Pancreas (tissue), 10 donors: ENCODE data around the gene METTL24. TPM values are rescaled to one million over a fixed set of nuclear protein-coding genes. Genes with fewer than 3 reads are reported as not detected.

ENCODE experiments used
- ATAC-seq, 4 donors: fragments of 200-7000 bp; cut with Tn5 transposase; one replicate each; pipeline versions ENCODE4 v1.8.0 to v1.9.1; 2020; ENCODE audit warnings: mild to moderate bottlenecking in 4 of 4, moderate library complexity in 4 of 4
- DNase-seq, 6 donors: peaks; one replicate each; pipeline ENCODE4 v3.0.0-alpha.2; 2020
- FAIRE-seq: peaks from 2 replicates; lab custom pipeline; 2012; peaks lifted over from hg19 to GRCh38; lab: Jason Lieb, UNC
- H3K27ac ChIP-seq, 4 donors: fragments of 200-600 bp; sonication (generic); 1 replicate in 3 of 4; 2 replicates in 1 of 4; pipeline versions ENCODE4 v1.5.0 to v1.8.0; 2020
- H3K27me3 ChIP-seq, 4 donors: fragments of 200-600 bp; one replicate each; pipeline ENCODE4 v1.8.0; 2021
- H3K36me3 ChIP-seq, 3 donors: fragments of 200-600 bp; sonication (generic) in 1 of 3; one replicate each; pipeline versions ENCODE4 v1.5.0 to v1.8.0; 2020 to 2021
- H3K4me1 ChIP-seq, 3 donors: fragments of 200-600 bp; one replicate each; pipeline ENCODE4 v1.8.0; 2021
- H3K4me3 ChIP-seq, 4 donors: fragments of 200-600 bp; sonication (generic) in 2 of 4; one replicate each; pipeline versions ENCODE4 v1.5.0 to v1.8.0; 2020 to 2021
- H3K9me3 ChIP-seq, 4 donors: fragments of 200-600 bp; one replicate each; pipeline ENCODE4 v1.8.0; 2021
- WGBS, 2 donors: extraction: QIAGEN DNeasy Blood & Tissue Kit; methylation state at CpG; one replicate each; pipeline ENCODE4 v1.1.7; 2013; 5-methylcytosine and 5-hydroxymethylcytosine counted together
- intact Hi-C, 3 donors: fragments of 100-400 bp; cut with DNase I; formaldehyde crosslinking; loops; one replicate each; pipeline versions ENCODE4 v1.11.1 to v1.14.2; 2022
- polyA plus RNA-seq, 2 donors: library from polyadenylated mRNA; stranded (reverse); fragments of 200-250 nt; gene quantifications; one replicate each; pipeline ENCODE4 v1.2.3, GENCODE V29; 2013
- total RNA-seq, 6 donors: library from RNA; stranded (reverse); fragmentation: NEBNext Ultra II Directional in 4 of 6; extraction: Animal tissue kit (Norgen Biotek cat#: 25700) in 4 of 6; gene quantifications; one replicate each; pipeline versions ENCODE4 v1.2.1 to v1.2.4, GENCODE V29; 2021 to 2023
- TF ChIP-seq, protein P1 (sequence below), 4 donors: fragments of 200-600 bp; sonication (generic) in 3 of 4; IDR thresholded peaks; one replicate each; pipeline versions ENCODE4 v1.5.0 to v1.8.0; 2021; ENCODE audit warnings: antibody characterized with exemption in 4 of 4
- donor health status: healthy with polysubstance abuse.
- donor health status: DM: no; HTN: no; CAD: no; lungs with moderate emphysema.
- donor health status: DM: no; HTN: no; CAD: no.
- donor health status: control.
- donor health status: control.
- donor health status: Bipolar disorder and iron deficiency.
- donor health status: DM: yes; HTN: yes; CAD: no.
- donor health status: DM: no; HTN: no; CAD: no.
- donor health status: DM: no; HTN: no; CAD: no.
- donor health status: DM: yes; HTN: yes; CAD: no.

The METTL24 gene
- total and polyA plus RNA-seq, 8 donors: 0.34 to 4.4 (median 1.4) TPM

DNA sequence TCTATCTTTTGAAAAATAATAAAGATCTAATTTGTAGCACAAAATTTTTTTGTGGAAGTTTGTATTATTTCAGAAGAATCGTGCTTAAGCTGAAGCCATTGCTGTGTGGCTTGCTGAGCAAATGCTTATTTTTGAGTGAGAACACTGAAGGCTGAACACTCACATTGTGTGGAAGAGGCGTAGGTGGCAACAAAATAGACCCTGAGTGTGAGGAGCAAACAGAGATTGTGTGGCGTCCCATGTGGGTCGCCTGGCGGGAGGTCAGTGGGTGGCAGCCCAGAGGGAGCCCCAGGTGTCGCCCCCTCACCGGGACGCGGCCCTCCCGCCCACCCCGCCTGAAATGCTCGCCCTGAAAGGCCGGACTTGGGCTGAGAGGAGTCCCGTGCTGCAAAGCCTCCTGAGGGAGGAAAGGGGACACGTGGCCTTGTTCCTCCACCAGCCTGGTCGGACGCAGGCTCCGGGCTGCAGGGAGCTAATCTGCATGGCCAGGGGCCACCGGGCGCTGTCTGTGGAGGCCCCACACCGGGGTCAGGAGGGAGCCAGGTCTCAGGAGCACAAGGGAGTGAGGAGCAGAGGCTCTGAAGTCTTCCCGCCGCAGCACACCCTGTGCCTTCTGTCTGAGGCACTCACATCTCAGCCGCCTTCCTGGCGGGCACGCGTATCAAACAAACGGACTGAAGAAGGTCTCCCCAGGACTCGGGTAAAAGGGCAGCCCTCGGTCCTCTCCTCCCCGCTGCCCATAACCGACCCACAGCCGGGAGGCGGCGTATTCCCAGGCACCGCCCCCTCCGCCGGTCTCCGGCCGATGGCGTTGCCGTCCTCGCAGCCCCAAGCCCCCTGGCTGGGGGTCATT, 41.3 kb upstream of the METTL24 start:
- intact Hi-C loops: loop anchor here in 2 of 3 donors (10.0 kb wide), 2 partner anchors 335 to 695 kb away; no protein-coding TSS in a partner anchor

DNA sequence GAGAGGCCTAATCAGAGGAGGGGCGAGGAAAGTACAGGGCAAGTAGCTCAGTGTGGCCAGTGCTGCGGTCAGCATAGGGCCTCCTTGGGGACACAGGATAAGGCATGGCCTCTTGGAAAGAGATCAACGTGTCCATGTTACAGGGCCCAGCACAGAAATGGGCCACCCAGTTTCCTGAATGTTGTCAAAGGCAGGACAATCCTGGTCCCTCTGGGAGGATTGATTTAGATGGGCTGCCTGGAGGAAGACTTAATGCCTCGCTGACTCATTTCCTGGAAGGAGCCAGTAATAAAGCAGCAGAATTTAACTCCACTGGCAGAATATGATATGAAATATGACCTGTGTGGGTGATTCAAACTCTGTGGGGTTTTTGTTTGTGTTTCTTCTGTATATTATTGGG, 40.6 kb upstream of the METTL24 start:
- no peak overlapping the region for H3K4me3 ChIP-seq
- DNase-seq (no peak), ATAC-seq (no peak), FAIRE-seq (no peak)
- WGBS, 2 donors: 91% methylated on average over 4 of the region's 4 CpGs
- no peak overlapping the region for H3K27ac ChIP-seq
- no peaks in the 10 kb centered on the region for H3K27me3 ChIP-seq
- no peaks in the 10 kb centered on the region for H3K36me3 ChIP-seq
- intact Hi-C loops: loop anchor here in 2 of 3 donors (10.0 kb wide), 2 partner anchors 334 to 694 kb away; no protein-coding TSS in a partner anchor
- no peaks in the 10 kb centered on the region for H3K4me1 ChIP-seq
- no peaks in the 10 kb centered on the region for H3K9me3 ChIP-seq
- TF ChIP-seq, protein P1, sequence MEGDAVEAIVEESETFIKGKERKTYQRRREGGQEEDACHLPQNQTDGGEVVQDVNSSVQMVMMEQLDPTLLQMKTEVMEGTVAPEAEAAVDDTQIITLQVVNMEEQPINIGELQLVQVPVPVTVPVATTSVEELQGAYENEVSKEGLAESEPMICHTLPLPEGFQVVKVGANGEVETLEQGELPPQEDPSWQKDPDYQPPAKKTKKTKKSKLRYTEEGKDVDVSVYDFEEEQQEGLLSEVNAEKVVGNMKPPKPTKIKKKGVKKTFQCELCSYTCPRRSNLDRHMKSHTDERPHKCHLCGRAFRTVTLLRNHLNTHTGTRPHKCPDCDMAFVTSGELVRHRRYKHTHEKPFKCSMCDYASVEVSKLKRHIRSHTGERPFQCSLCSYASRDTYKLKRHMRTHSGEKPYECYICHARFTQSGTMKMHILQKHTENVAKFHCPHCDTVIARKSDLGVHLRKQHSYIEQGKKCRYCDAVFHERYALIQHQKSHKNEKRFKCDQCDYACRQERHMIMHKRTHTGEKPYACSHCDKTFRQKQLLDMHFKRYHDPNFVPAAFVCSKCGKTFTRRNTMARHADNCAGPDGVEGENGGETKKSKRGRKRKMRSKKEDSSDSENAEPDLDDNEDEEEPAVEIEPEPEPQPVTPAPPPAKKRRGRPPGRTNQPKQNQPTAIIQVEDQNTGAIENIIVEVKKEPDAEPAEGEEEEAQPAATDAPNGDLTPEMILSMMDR (IDR thresholded peaks at IDR 0.05): no peak

More for the DNA sequence above, 41.3 kb upstream of the METTL24 start:
- Histone ChIP-seq H3K27me3 (no peaks in the 10 kb centered on the region), H3K27ac (no peak overlapping the region), H3K4me3 (peak overlapping the region in 2 of 4 donors; percentile 6 to 49), H3K36me3 (no peaks in the 10 kb centered on the region), H3K4me1 (no peaks in the 10 kb centered on the region), H3K9me3 (no peaks in the 10 kb centered on the region)
- FAIRE-seq (no peak), ATAC-seq (peak in 3 of 4 donors; percentile 57 to 81 (median 77)), DNase-seq (peak in 1 of 6 donors; percentile 63)
- 31 to 40% methylated on average over 39 to 43 of the region's 43 CpGs for WGBS, 2 donors
- TF ChIP-seq, protein P1 (IDR thresholded peaks at IDR 0.05): no peak

DNA sequence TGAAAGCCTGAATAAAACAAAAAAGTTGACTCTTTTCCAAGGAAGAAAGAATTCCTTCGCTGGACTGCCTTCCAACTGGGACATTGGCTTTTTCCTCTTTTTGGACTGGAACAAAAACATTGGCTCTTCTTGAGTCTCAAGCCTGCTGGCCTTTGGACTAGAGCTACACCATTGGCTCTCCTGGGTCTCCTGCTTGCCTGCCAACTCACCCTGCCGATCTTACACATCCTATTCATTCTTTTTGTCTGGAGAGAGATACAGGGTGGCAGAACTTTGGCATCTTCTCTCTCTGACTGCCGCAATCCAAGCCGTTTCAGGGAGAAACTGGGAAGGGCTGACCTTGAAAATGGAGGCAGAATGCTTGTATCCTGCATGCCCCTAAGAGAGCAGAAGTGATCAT, 37.1 kb upstream of the METTL24 start:
- Histone ChIP-seq H3K9me3 (no peaks in the 10 kb centered on the region), H3K27ac (no peak overlapping the region), H3K27me3 (no peaks in the 10 kb centered on the region), H3K36me3 (no peaks in the 10 kb centered on the region), H3K4me1 (peaks cover 0 to 2% (median 0%) of the 10 kb centered on the region in 3 donors), H3K4me3 (no peak overlapping the region)
- FAIRE-seq (no peak), ATAC-seq (no peak), DNase-seq (no peak)
- intact Hi-C loops: loop anchor here in 2 of 3 donors (10.0 kb wide), 2 partner anchors 330 to 690 kb away; no protein-coding TSS in a partner anchor
- TF ChIP-seq, protein P1 (IDR thresholded peaks at IDR 0.05): no peak
- WGBS, 2 donors: 53 to 55% methylated on average over 4 of the region's 4 CpGs

DNA sequence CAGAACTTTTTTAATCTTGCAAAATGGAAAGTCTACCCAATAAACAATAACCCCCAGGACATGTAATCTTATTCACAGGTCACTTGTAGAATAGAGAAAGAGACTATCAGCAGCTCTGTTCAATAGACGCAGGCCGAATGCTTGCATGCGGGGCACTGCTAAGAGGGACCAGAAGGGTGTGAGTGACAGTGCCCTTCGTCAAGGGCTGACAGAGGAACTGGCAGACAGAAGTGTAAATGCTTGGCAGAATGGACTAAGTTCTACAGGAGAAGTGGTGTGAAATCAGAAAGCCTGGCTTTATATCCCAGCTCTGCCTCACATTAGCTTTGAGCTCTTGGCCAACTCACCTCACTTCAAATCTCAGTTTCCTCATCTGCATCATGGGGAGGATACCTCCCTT, 36.3 kb upstream of the METTL24 start:
- 91% methylated on average over 4 of the region's 4 CpGs for WGBS, 2 donors
- Histone ChIP-seq H3K4me3 (no peak overlapping the region), H3K27ac (no peak overlapping the region), H3K36me3 (no peaks in the 10 kb centered on the region), H3K27me3 (no peaks in the 10 kb centered on the region), H3K9me3 (no peaks in the 10 kb centered on the region), H3K4me1 (peaks cover 0 to 8% (median 0%) of the 10 kb centered on the region in 3 donors)
- ATAC-seq (no peak), DNase-seq (no peak), FAIRE-seq (no peak)
- intact Hi-C loops: loop anchor here in 2 of 3 donors (5.0 to 10.0 kb wide), 3 partner anchors 212 to 690 kb away; partner anchors contain the start of gene CDC40 (in 1 of the 2)
- TF ChIP-seq, protein P1 (IDR thresholded peaks at IDR 0.05): no peak
